CD8-positive, alpha-beta memory T cell (primary cell): ENCODE data around the gene PLA2G15. TPM values are rescaled to one million over a fixed set of nuclear protein-coding genes. Genes with fewer than 3 reads are reported as not detected.

ENCODE experiments used
- CTCF ChIA-PET: fragments of 350-600 bp; sonication (Branson Sonifier 250); formaldehyde crosslinking; loops from one replicate; lab custom pipeline; 2021; ENCODE audit warnings: antibody characterized with exemption; lab: Charles Lee
- POLR2A ChIA-PET: fragments of 350-600 bp; sonication (Branson Sonifier 250); formaldehyde crosslinking; loops from one replicate; lab custom pipeline; 2021; ENCODE audit warnings: antibody characterized with exemption; lab: Charles Lee
- DNase-seq, 5 donors: peaks; one replicate each; pipeline versions ENCODE4 v3.0.0 to v3.0.0-alpha.2; 2020 to 2022; ENCODE audit warnings: mixed read lengths in 1 of 5
- H3K27ac ChIP-seq: one replicate; pipeline ENCODE4 v1.7.0; 2013; ENCODE audit warnings: low read depth, mild to moderate bottlenecking, low read length, moderate library complexity
- H3K27me3 ChIP-seq: 2 replicates; pipeline ENCODE4 v1.7.0; 2013; ENCODE audit warnings: low read length, mild to moderate bottlenecking; ENCODE audit not compliant: insufficient read depth, poor library complexity, severe bottlenecking
- H3K36me3 ChIP-seq: 2 replicates; pipeline ENCODE4 v1.7.0; 2013; ENCODE audit warnings: mild to moderate bottlenecking, low read length, moderate library complexity; ENCODE audit not compliant: insufficient read depth
- H3K4me1 ChIP-seq: 2 replicates; pipeline ENCODE4 v1.7.0; 2013; ENCODE audit warnings: mild to moderate bottlenecking, low read length, moderate library complexity; ENCODE audit not compliant: insufficient read depth
- H3K4me3 ChIP-seq: 2 replicates; pipeline ENCODE4 v1.7.0; 2013; ENCODE audit warnings: mild to moderate bottlenecking, low read length
- H3K9me3 ChIP-seq: 2 replicates; pipeline ENCODE4 v1.7.0; 2013; ENCODE audit warnings: mild to moderate bottlenecking, low read length
- H3K27ac Mint-ChIP-seq, 8 donors: one replicate each; pipeline ENCODE4 v1.8.0; 2020 to 2021; ENCODE audit warnings: mixed read lengths in 8 of 8, mild to moderate bottlenecking in 6 of 8, inconsistent platforms in 3 of 8, moderate library complexity in 3 of 8
- H3K27me3 Mint-ChIP-seq, 2 donors: one replicate each; pipeline ENCODE4 v1.8.0; 2020 to 2021; ENCODE audit warnings: mixed read lengths in 2 of 2, mild to moderate bottlenecking in 1 of 2, moderate library complexity in 1 of 2
- H3K36me3 Mint-ChIP-seq, 3 donors: one replicate each; pipeline ENCODE4 v1.8.0; 2020 to 2021; ENCODE audit warnings: mixed read lengths in 3 of 3, inconsistent platforms in 1 of 3, mild to moderate bottlenecking in 1 of 3
- H3K4me1 Mint-ChIP-seq, 3 donors: one replicate each; pipeline ENCODE4 v1.8.0; 2020 to 2021; ENCODE audit warnings: mixed read lengths in 3 of 3, inconsistent platforms in 1 of 3, mild to moderate bottlenecking in 1 of 3
- H3K4me3 Mint-ChIP-seq, 7 donors: one replicate each; pipeline ENCODE4 v1.8.0; 2020 to 2021; ENCODE audit warnings: mixed read lengths in 7 of 7, mild to moderate bottlenecking in 6 of 7, moderate library complexity in 4 of 7, inconsistent platforms in 2 of 7
- H3K9me3 Mint-ChIP-seq, 5 donors: one replicate each; pipeline ENCODE4 v1.8.0; 2020 to 2022; ENCODE audit warnings: mixed read lengths in 5 of 5, mild to moderate bottlenecking in 3 of 5, moderate library complexity in 2 of 5, inconsistent platforms in 1 of 5
- polyA plus RNA-seq: library from polyadenylated mRNA; unstranded; fragments of 300-500 nt; fragmentation: Illumina TruSeq; gene quantifications from one replicate; pipeline ENCODE4 v1.2.3, GENCODE V29; 2021
- total RNA-seq, 2 experiments: library from RNA; stranded (reverse); gene quantifications; one replicate each; pipeline ENCODE4 v1.2.3, GENCODE V29; 2021

Gene PLA2G15
- total and polyA plus RNA-seq, 3 experiments from 2014 or later: 9.0 to 11.0 (median 9.4) TPM

DNA sequence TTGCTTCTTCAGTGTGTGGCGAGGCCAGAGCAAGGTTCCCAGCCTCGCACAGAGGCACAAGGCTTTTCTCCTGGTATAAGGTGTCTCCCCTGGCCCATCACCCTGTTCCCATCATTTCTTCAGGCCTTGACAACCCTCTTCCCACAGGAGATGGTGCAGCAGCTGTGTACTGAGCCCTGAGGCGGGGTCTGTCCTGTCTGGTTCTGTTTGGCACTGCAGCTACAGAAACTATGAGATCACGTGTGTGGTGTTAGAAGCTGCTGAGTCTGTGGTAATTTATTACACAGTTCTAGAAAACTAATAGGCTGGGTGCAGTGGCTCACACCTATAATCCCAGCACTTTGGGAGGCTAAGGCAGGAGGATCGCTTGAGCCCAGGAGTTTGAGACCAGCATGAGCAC, 7.2 kb downstream of the PLA2G15 start:
- no peaks in the 10 kb centered on the region for H3K9me3 ChIP-seq
- Mint-ChIP-seq H3K27ac (peak overlapping the region in 2 of 8 donors; percentile 62 to 67), H3K4me3 (no peak overlapping the region), H3K9me3 (no peaks in the 10 kb centered on the region), H3K4me1 (peaks cover 0 to 8% (median 4%) of the 10 kb centered on the region in 3 donors), H3K27me3 (peaks cover 0 to 1% of the 10 kb centered on the region in 2 donors), H3K36me3 (peaks cover 0 to 52% (median 9%) of the 10 kb centered on the region in 3 donors)
- H3K4me3 ChIP-seq: no peak overlapping the region
- no peak overlapping the region for H3K27ac ChIP-seq
- CTCF ChIA-PET: interaction anchor here (1.1 to 2.5 kb wide), 5 partner anchors 10 to 75 kb away, joined by 3 to 12 read pairs (median 8); partner anchors contain the start of gene SLC7A6
- no peaks in the 10 kb centered on the region for H3K27me3 ChIP-seq
- no peak for DNase-seq
- peaks cover 5% of the 10 kb centered on the region for H3K36me3 ChIP-seq
- POLR2A ChIA-PET: no interaction called here
- H3K4me1 ChIP-seq: no peaks in the 10 kb centered on the region

DNA sequence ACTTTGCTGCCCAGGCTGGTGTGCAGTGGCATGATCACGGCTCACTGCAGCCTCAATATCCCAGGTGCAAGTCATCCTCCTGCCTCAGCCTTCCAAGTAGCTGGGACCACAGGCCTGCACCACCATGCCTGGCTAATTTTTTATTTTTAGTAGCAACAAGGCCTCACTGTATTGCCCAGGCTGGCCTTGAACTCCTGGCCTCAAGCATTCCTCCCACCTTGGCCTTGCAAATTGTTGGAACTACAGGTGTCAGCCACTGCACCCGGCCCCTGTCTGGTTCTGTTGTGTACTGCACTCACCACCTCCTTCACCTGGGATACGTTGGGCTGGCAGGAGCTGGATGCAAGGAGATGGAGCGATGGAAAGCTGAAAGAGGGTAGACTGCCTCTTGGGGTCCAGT, 8.5 kb downstream of the PLA2G15 start:
- Histone ChIP-seq H3K27ac (no peak overlapping the region), H3K4me3 (no peak overlapping the region), H3K27me3 (no peaks in the 10 kb centered on the region), H3K36me3 (peaks cover 5% of the 10 kb centered on the region), H3K9me3 (no peaks in the 10 kb centered on the region), H3K4me1 (no peaks in the 10 kb centered on the region)
- Mint-ChIP-seq H3K27me3 (peaks cover 0 to 1% of the 10 kb centered on the region in 2 donors), H3K27ac (no peak overlapping the region), H3K4me3 (no peak overlapping the region), H3K4me1 (peaks cover 0 to 4% (median 0%) of the 10 kb centered on the region in 3 donors), H3K9me3 (no peaks in the 10 kb centered on the region), H3K36me3 (peaks cover 0 to 57% (median 14%) of the 10 kb centered on the region in 3 donors)
- ChIA-PET POLR2A (no interaction called here), CTCF (interaction anchor here (2.6 kb wide), 1 partner anchor 10 kb away, joined by 10 read pairs; the partner anchor contains the start of gene SLC7A6)
- DNase-seq: no peak

DNA sequence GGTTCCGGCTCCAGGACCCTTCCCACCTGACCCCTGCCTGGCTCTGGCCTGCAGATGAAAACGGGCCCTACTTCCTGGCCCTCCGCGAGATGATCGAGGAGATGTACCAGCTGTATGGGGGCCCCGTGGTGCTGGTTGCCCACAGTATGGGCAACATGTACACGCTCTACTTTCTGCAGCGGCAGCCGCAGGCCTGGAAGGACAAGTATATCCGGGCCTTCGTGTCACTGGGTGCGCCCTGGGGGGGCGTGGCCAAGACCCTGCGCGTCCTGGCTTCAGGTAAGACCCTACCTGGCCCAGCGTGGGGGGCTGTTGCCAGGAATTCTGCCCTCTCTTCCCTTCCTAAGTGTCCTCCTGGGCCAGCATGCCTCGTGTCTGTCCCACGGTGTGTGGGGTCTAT, 10.5 kb downstream of the PLA2G15 start:
- Mint-ChIP-seq H3K36me3 (peaks cover 0 to 60% (median 14%) of the 10 kb centered on the region in 3 donors), H3K27me3 (peaks cover 0 to 1% of the 10 kb centered on the region in 2 donors), H3K4me1 (peaks cover 0 to 4% (median 0%) of the 10 kb centered on the region in 3 donors), H3K4me3 (no peak overlapping the region), H3K27ac (no peak overlapping the region), H3K9me3 (no peaks in the 10 kb centered on the region)
- ChIA-PET POLR2A (no interaction called here), CTCF (interaction anchor here (1.9 to 2.6 kb wide), 2 partner anchors 8 to 73 kb away, joined by 9 to 10 read pairs; partner anchors contain the start of gene SLC7A6)
- Histone ChIP-seq H3K27me3 (no peaks in the 10 kb centered on the region), H3K36me3 (peaks cover 5% of the 10 kb centered on the region), H3K4me1 (no peaks in the 10 kb centered on the region), H3K4me3 (no peak overlapping the region), H3K27ac (no peak overlapping the region), H3K9me3 (no peaks in the 10 kb centered on the region)
- DNase-seq: no peak

DNA sequence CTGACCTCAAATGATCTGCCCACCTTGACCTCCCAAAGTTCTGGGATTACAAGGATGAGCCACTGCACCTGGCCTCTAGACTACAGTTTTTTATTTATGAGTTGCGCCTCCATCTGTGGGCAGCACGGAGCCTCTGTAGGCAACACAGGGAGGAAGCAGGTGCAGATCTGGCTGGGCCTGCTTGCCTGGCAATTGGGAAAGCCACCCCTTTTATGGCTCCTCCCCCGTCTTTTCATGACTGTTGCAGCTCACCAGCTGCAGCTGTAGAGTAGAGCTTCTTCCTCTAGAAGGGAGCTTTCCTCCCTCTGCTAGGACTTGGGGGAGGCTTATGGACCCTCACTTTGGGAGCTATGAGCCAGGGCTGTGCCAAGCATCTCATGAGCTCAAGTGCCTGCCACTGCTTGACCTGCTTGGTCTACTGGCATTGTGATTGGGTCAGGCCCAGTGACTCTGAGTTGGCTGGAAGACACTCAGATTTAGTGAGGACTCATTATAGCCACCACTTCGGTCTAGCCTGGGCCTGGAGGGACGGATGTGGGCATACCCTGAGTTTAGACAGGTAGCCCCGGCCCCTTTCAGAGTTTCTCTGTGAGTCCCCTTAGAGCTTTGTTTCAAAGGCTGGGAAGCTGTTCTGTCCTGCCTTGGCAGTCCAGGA, 12.2 kb downstream of the PLA2G15 start:
- H3K36me3 ChIP-seq: peaks cover 5% of the 10 kb centered on the region
- no peaks in the 10 kb centered on the region for H3K9me3 Mint-ChIP-seq
- POLR2A ChIA-PET: no interaction called here

DNA sequence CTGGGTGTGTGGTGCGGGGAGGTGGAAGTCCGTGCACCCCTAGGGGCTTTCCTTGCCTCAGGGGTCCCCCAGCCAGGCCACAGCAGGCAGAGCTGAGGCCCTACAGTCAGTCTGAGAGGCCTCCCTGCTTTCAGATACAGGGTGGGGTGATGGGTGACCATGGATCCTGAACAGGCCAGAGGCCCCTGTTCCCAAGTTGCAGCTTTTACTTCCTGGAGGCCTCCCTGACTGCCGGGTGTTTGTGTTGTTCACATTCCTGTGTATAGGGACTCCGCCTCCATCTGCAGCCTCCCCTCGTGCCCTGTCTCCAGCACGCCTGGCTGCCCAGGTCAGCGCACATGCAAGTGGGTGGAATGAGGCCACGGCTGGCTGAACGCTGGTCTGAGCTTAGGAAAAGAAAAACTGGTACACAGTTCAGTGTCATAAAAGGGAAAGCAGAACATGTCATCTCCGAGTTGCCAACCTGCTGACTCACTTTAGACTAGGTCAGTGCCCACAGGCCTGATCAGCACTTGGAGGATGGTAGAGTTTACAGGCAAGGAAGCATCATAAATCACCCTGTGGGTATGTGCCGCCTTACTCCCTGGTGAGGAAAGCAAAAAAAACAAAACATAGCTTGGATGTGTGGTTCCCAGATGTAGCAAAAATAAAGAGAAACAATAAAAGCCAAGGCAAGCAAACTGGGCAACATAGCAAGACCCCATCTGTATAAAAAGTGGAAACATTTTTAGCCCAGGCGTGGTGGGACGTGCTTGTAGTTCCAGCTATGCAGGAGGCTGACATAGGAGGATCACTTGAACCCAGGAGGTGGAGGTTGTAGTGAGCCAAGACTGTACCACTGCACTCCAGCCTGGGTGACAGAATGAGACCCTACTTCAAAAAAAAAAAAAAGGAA, 13.0 kb downstream of the PLA2G15 start:
- Mint-ChIP-seq H3K4me3 (no peak overlapping the region), H3K27ac (peak overlapping the region in 1 of 8 donors; percentile 58), H3K4me1 (peaks cover 7 to 11% (median 10%) of the 10 kb centered on the region in 3 donors), H3K9me3 (no peaks in the 10 kb centered on the region), H3K36me3 (peaks cover 0 to 45% (median 12%) of the 10 kb centered on the region in 3 donors), H3K27me3 (peaks cover 0 to 1% of the 10 kb centered on the region in 2 donors)
- ChIA-PET CTCF (interaction anchor here (5.5 to 8.0 kb wide), 3 partner anchors 14 to 66 kb away, joined by 42 to 405 read pairs (median 319); partner anchors contain the start of gene PLA2G15), POLR2A (no interaction called here)
- H3K4me3 ChIP-seq: no peak overlapping the region
- H3K9me3 ChIP-seq: no peaks in the 10 kb centered on the region
- peaks cover 5% of the 10 kb centered on the region for H3K36me3 ChIP-seq
- H3K4me1 ChIP-seq: peaks cover 7% of the 10 kb centered on the region
- DNase-seq: no peak
- no peaks in the 10 kb centered on the region for H3K27me3 ChIP-seq
- no peak overlapping the region for H3K27ac ChIP-seq

More for the DNA sequence above, 12.2 kb downstream of the PLA2G15 start:
- Mint-ChIP-seq H3K27me3 (peaks cover 0 to 1% of the 10 kb centered on the region in 2 donors), H3K4me3 (no peak overlapping the region), H3K36me3 (peaks cover 0 to 48% (median 12%) of the 10 kb centered on the region in 3 donors), H3K27ac (no peak overlapping the region), H3K4me1 (peaks cover 6 to 9% (median 8%) of the 10 kb centered on the region in 3 donors)
- Histone ChIP-seq H3K27ac (no peak overlapping the region), H3K4me1 (peaks cover 6% of the 10 kb centered on the region), H3K27me3 (no peaks in the 10 kb centered on the region), H3K4me3 (no peak overlapping the region), H3K9me3 (no peaks in the 10 kb centered on the region)
- DNase-seq: no peak
- CTCF ChIA-PET: interaction anchor here (5.5 to 8.0 kb wide), 2 partner anchors 13 to 67 kb away, joined by 42 to 405 read pairs; partner anchors contain the start of gene PLA2G15

DNA sequence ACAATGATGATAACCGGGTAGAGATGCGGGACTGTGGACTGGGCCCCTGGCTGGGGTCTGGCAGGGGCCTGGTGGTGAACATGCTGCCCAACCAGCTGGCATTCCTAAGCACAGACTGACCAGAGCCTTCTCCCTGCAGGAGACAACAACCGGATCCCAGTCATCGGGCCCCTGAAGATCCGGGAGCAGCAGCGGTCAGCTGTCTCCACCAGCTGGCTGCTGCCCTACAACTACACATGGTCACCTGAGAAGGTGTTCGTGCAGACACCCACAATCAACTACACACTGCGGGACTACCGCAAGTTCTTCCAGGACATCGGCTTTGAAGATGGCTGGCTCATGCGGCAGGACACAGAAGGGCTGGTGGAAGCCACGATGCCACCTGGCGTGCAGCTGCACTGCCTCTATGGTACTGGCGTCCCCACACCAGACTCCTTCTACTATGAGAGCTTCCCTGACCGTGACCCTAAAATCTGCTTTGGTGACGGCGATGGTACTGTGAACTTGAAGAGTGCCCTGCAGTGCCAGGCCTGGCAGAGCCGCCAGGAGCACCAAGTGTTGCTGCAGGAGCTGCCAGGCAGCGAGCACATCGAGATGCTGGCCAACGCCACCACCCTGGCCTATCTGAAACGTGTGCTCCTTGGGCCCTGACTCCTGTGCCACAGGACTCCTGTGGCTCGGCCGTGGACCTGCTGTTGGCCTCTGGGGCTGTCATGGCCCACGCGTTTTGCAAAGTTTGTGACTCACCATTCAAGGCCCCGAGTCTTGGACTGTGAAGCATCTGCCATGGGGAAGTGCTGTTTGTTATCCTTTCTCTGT, 14.0 kb downstream of the PLA2G15 start:
- H3K9me3 ChIP-seq: no peaks in the 10 kb centered on the region
- H3K27ac Mint-ChIP-seq: no peak overlapping the region
- H3K27me3 Mint-ChIP-seq: no peaks in the 10 kb centered on the region
- CTCF ChIA-PET: interaction anchor here (1.2 to 8.0 kb wide), 5 partner anchors 15 to 65 kb away, joined by 3 to 405 read pairs (median 131); partner anchors contain the start of genes PLA2G15, PRMT7 and SLC7A6OS
- H3K4me3 ChIP-seq: no peak overlapping the region
- DNase-seq: no peak
- H3K4me3 Mint-ChIP-seq: no peak overlapping the region
- H3K27me3 ChIP-seq: no peaks in the 10 kb centered on the region
- H3K27ac ChIP-seq: no peak overlapping the region
- peaks cover 5% of the 10 kb centered on the region for H3K36me3 ChIP-seq
- no peaks in the 10 kb centered on the region for H3K9me3 Mint-ChIP-seq
- peaks cover 14 to 20% (median 19%) of the 10 kb centered on the region in 3 donors for H3K4me1 Mint-ChIP-seq
- peaks cover 0 to 42% (median 12%) of the 10 kb centered on the region in 3 donors for H3K36me3 Mint-ChIP-seq
- POLR2A ChIA-PET: no interaction called here
- peaks cover 14% of the 10 kb centered on the region for H3K4me1 ChIP-seq

DNA sequence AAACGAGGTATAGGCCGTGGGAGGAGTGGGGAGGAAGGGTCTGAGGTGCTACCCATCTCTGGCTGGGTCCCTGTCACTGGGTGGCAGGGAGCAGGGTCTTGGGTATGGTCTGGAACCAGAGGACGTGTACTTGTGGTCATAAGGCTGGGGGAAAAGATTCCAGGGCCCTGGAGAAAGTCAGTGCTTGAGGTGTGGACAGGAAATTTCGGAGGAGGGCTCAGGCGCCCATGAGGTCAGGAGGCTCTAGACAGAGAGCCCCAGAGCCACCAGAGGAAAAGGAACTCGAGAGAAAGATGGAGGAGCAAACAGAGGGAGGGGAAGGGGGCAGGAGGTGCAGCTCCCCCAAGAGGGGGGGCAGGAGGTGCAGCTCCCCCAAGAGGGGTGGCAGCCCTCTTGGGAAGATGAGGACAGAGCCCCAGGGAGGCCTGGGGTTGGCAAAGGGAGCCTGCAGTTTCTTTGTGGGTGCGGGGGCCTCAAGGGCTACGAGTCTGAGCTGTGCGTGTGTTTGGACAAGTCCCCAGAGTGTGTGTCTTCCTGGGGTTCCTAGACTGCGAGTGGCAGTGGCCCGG, 18.5 kb downstream of the PLA2G15 start:
- no peak for DNase-seq
- H3K27ac Mint-ChIP-seq: peak overlapping the region; percentile 97 to 100 (median 99)
- H3K36me3 ChIP-seq: no peaks in the 10 kb centered on the region
- POLR2A ChIA-PET: interaction anchor here (0.9 to 2.6 kb wide), 12 partner anchors 9 to 71 kb away, joined by 3 to 26 read pairs (median 5); partner anchors contain the start of genes PLA2G15, PRMT7 and SLC7A6OS
- H3K36me3 Mint-ChIP-seq: peaks cover 0 to 39% (median 1%) of the 10 kb centered on the region in 3 donors
- H3K9me3 Mint-ChIP-seq: no peaks in the 10 kb centered on the region
- no peaks in the 10 kb centered on the region for H3K9me3 ChIP-seq
- peak overlapping the region; percentile 63 for H3K4me3 ChIP-seq
- H3K27me3 ChIP-seq: no peaks in the 10 kb centered on the region
- H3K4me3 Mint-ChIP-seq: peak overlapping the region; percentile 92 to 97 (median 94)
- H3K27ac ChIP-seq: peak overlapping the region; percentile 86
- peaks cover 36 to 53% (median 48%) of the 10 kb centered on the region in 3 donors for H3K4me1 Mint-ChIP-seq
- peaks cover 37% of the 10 kb centered on the region for H3K4me1 ChIP-seq
- CTCF ChIA-PET: interaction anchor here (0.7 to 8.0 kb wide), 18 partner anchors 9 to 257 kb away, joined by 3 to 405 read pairs (median 8); partner anchors contain the start of genes PLA2G15, PRMT7 and SLC7A6OS
- H3K27me3 Mint-ChIP-seq: peaks cover 0 to 2% of the 10 kb centered on the region in 2 donors
